GM23338 (cell line): Measurements from ENCODE around the gene UFD1. TPM values are rescaled to one million over a fixed set of nuclear protein-coding genes. Genes with fewer than 3 reads are reported as not detected.

ENCODE experiments used
- ATAC-seq: fragments of 200-7000 bp; cut with Tn5 transposase; 3 replicates; pipeline ENCODE4 v1.9.1; 2020
- DNase-seq: peaks from one replicate; pipeline ENCODE4 v3.0.0-alpha.2; 2015; ENCODE audit warnings: low spot score
- H2AFZ ChIP-seq: fragments of 200-600 bp; sonication (generic); 2 replicates; pipeline ENCODE4 v1.8.0; 2016; ENCODE audit warnings: antibody characterized with exemption, mild to moderate bottlenecking, moderate library complexity
- H3F3A ChIP-seq: fragments of 200-600 bp; sonication (generic); replicated peaks from 2 replicates; pipeline ENCODE4 v1.8.0; 2017; ENCODE audit warnings: antibody characterized with exemption, mixed run types, low read depth
- H3K27ac ChIP-seq: fragments of 200-600 bp; sonication (generic); 2 replicates; pipeline ENCODE4 v1.6.1; 2016; ENCODE audit warnings: low read depth
- H3K27me3 ChIP-seq: fragments of 200-600 bp; sonication (generic); 2 replicates; pipeline ENCODE4 v1.8.0; 2016; ENCODE audit warnings: mild to moderate bottlenecking, mixed run types, moderate library complexity; ENCODE audit not compliant: insufficient read depth
- H3K36me3 ChIP-seq: fragments of 200-600 bp; sonication (generic); 2 replicates; pipeline ENCODE4 v1.8.0; 2016; ENCODE audit warnings: mild to moderate bottlenecking; ENCODE audit not compliant: insufficient read depth
- H3K4me1 ChIP-seq: fragments of 200-600 bp; sonication (generic); 2 replicates; pipeline ENCODE4 v1.8.0; 2016; ENCODE audit warnings: mild to moderate bottlenecking, moderate library complexity; ENCODE audit not compliant: insufficient read depth
- H3K4me2 ChIP-seq: fragments of 200-600 bp; sonication (generic); 2 replicates; pipeline ENCODE4 v1.7.1; 2017; ENCODE audit warnings: mixed run types
- H3K4me3 ChIP-seq: fragments of 200-600 bp; sonication (generic); 2 replicates; pipeline ENCODE4 v1.6.1; 2016; ENCODE audit warnings: mixed run types
- H3K79me2 ChIP-seq: fragments of 200-600 bp; sonication (generic); replicated peaks from 2 replicates; pipeline ENCODE4 v1.8.0; 2017; ENCODE audit warnings: mild to moderate bottlenecking; ENCODE audit not compliant: insufficient read depth
- H3K9me2 ChIP-seq: fragments of 200-600 bp; sonication (generic); 2 replicates; pipeline ENCODE4 v1.8.0; 2017; ENCODE audit not compliant: insufficient read depth
- H4K20me1 ChIP-seq: fragments of 200-600 bp; sonication (generic); replicated peaks from 2 replicates; pipeline ENCODE4 v1.8.0; 2017; ENCODE audit warnings: mild to moderate bottlenecking; ENCODE audit not compliant: insufficient read depth
- H3K27ac Mint-ChIP-seq: 2 replicates; pipeline ENCODE4 v1.8.0; 2020; ENCODE audit warnings: inconsistent platforms, mild to moderate bottlenecking, moderate library complexity, mixed read lengths
- H3K27me3 Mint-ChIP-seq: 3 replicates; pipeline ENCODE4 v1.8.0; 2022; ENCODE audit warnings: low read depth, mild to moderate bottlenecking, moderate library complexity, mixed read lengths, inconsistent platforms; ENCODE audit not compliant: insufficient read depth, poor library complexity
- H3K36me3 Mint-ChIP-seq: 3 replicates; pipeline ENCODE4 v1.8.0; 2021; ENCODE audit warnings: low read depth, mild to moderate bottlenecking, inconsistent platforms, moderate library complexity, mixed read lengths
- H3K4me1 Mint-ChIP-seq: 3 replicates; pipeline ENCODE4 v1.8.0; 2020; ENCODE audit warnings: mild to moderate bottlenecking, inconsistent platforms, mixed read lengths
- H3K4me3 Mint-ChIP-seq: 3 replicates; pipeline ENCODE4 v1.8.0; 2021; ENCODE audit warnings: moderate library complexity, mild to moderate bottlenecking, inconsistent platforms, mixed read lengths
- H3K9me3 Mint-ChIP-seq: 3 replicates; pipeline ENCODE4 v1.8.0; 2020; ENCODE audit warnings: moderate library complexity, mild to moderate bottlenecking, inconsistent platforms, mixed read lengths
- CREB1 ChIP-seq: fragments of 250-450 bp; sonication (Bioruptor Pico); IDR thresholded peaks from 2 replicates; pipeline ENCODE4 v1.5.0; 2020; ENCODE audit warnings: low read depth, mild to moderate bottlenecking, moderate library complexity
- EZH2 ChIP-seq: fragments of 200-600 bp; sonication (generic); IDR thresholded peaks from one replicate; pipeline ENCODE4 v1.8.0; 2017; ENCODE audit warnings: antibody characterized with exemption, mild to moderate bottlenecking, low read depth; ENCODE audit not compliant: unreplicated experiment
- EZH2phosphoT487 ChIP-seq: fragments of 200-600 bp; sonication (generic); IDR thresholded peaks from one replicate; pipeline ENCODE4 v1.8.1; 2018; ENCODE audit warnings: antibody characterized with exemption; ENCODE audit not compliant: unreplicated experiment
- JUNB ChIP-seq: IDR thresholded peaks from one replicate; pipeline ENCODE4 v1.6.1; 2016; ENCODE audit warnings: antibody characterized with exemption; ENCODE audit not compliant: unreplicated experiment
- NANOG ChIP-seq: IDR thresholded peaks from 2 replicates; pipeline ENCODE4 v1.6.1; 2016; ENCODE audit warnings: antibody characterized with exemption, borderline replicate concordance
- POLR2AphosphoS5 ChIP-seq: IDR thresholded peaks from 2 replicates; pipeline ENCODE4 v1.6.1; 2016; ENCODE audit warnings: antibody characterized with exemption, low read depth
- STAT1 ChIP-seq: IDR thresholded peaks from one replicate; pipeline ENCODE4 v1.6.1; 2016; ENCODE audit warnings: antibody characterized with exemption; ENCODE audit not compliant: unreplicated experiment
- ZNF114 ChIP-seq: fragments of 250-450 bp; sonication (Bioruptor Pico); IDR thresholded peaks from 2 replicates; pipeline ENCODE4 v1.5.0; 2020; ENCODE audit warnings: mild to moderate bottlenecking, moderate library complexity
- ZNF331 ChIP-seq: fragments of 250-450 bp; sonication (Bioruptor Pico); IDR thresholded peaks from 2 replicates; pipeline ENCODE4 v1.5.0; 2020; ENCODE audit warnings: low read depth, mild to moderate bottlenecking, moderate library complexity
- polyA plus RNA-seq: library from polyadenylated mRNA; unstranded; fragments of >200 nt; fragmentation: Nextera tagmentation; extraction: Ambion mirVana; gene quantifications from 2 replicates; pipeline ENCODE4 v1.2.1, GENCODE V29; 2016
- total RNA-seq: library from RNA; depleted of rRNA; stranded (reverse); fragments of >200 nt; shearing (Covaris generic); gene quantifications from 2 replicates; pipeline ENCODE4 v1.2.3, GENCODE V29; 2014
- TF ChIP-seq, protein P1 (sequence below): IDR thresholded peaks from 2 replicates; pipeline ENCODE4 v1.6.1; 2016; ENCODE audit warnings: antibody characterized with exemption
- TF ChIP-seq, protein P2 (sequence below): fragments of 250-450 bp; sonication (Bioruptor Pico); IDR thresholded peaks from 2 replicates; pipeline ENCODE4 v1.5.0; 2020; ENCODE audit warnings: mild to moderate bottlenecking, moderate library complexity
- TF ChIP-seq, protein P3 (sequence below): IDR thresholded peaks from one replicate; pipeline ENCODE4 v1.6.1; 2018; ENCODE audit warnings: antibody characterized with exemption; ENCODE audit not compliant: unreplicated experiment
- TF ChIP-seq, protein P4 (sequence below), 2 experiments: fragments of 200-600 bp in 1 of 2; sonication (generic) in 1 of 2; conservative IDR thresholded peaks; 2 replicates each; pipeline versions ENCODE4 v1.5.1 to v1.6.1; 2016 to 2017; ENCODE audit warnings: antibody characterized with exemption in 2 of 2, low read depth in 2 of 2, mild to moderate bottlenecking in 2 of 2, moderate library complexity in 1 of 2

Gene UFD1
- total and polyA plus RNA-seq, 2 experiments from 2014 or later = 53.5 to 93.8 TPM

DNA sequence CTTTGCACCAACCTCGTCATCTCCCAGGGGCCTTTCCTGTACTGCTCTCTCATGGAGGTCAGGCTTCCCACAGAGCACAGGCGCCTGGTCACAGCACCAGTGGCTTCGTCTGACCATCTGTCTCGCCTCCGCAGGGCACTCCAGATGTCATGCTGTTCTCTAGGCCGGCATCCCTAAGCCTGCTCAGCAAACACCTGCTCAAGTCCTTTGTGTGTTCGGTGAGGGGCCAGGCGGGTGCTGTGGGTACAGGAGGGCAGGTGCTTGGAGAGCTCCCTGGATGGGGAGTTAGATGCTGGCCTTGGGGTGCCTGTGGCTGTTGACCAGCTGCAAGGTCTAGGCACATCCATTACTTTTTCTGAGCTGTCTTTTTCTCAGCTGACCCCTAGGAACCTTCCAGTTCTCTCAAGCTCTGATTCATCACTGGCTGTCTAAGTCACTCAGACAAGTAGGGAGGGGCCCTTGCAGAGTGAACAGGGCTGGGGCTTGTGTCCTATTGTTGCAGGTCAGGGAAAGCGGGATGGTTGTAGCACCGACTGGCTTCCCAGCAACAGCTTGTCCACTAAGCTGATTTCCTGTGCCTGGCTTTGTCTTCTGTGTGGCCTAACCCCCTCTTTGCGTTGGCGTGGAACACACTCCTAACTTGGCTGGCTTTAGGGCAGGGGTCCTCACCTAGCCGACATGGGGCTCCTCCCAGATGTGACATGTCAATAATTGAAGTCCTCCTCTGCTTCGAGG is 36.0 kb upstream of the UFD1 start:
- H3K4me1 ChIP-seq = no peaks in the 10 kb centered on the region
- peaks cover 7% of the 10 kb centered on the region for H3K27me3 Mint-ChIP-seq
- H3K9me2 ChIP-seq = no peaks in the 10 kb centered on the region
- no peak overlapping the region for H3K4me2 ChIP-seq
- H3K27ac Mint-ChIP-seq = no peak overlapping the region
- DNase-seq = no peak
- H3K79me2 ChIP-seq = no peaks in the 10 kb centered on the region
- no peaks in the 10 kb centered on the region; the same call in 2 of the 3 replicates for H3K4me1 Mint-ChIP-seq
- no peak for TF ChIP-seq ZNF114 (CRISPR knock-in tag)
- no peak for TF ChIP-seq EZH2
- TF ChIP-seq ZNF331 (CRISPR knock-in tag) = no peak
- TF ChIP-seq EZH2phosphoT487 = no peak
- TF ChIP-seq JUNB = no peak
- no peak for TF ChIP-seq NANOG
- TF ChIP-seq, protein P1, sequence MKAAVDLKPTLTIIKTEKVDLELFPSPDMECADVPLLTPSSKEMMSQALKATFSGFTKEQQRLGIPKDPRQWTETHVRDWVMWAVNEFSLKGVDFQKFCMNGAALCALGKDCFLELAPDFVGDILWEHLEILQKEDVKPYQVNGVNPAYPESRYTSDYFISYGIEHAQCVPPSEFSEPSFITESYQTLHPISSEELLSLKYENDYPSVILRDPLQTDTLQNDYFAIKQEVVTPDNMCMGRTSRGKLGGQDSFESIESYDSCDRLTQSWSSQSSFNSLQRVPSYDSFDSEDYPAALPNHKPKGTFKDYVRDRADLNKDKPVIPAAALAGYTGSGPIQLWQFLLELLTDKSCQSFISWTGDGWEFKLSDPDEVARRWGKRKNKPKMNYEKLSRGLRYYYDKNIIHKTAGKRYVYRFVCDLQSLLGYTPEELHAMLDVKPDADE = no peak
- TF ChIP-seq, protein P2, sequence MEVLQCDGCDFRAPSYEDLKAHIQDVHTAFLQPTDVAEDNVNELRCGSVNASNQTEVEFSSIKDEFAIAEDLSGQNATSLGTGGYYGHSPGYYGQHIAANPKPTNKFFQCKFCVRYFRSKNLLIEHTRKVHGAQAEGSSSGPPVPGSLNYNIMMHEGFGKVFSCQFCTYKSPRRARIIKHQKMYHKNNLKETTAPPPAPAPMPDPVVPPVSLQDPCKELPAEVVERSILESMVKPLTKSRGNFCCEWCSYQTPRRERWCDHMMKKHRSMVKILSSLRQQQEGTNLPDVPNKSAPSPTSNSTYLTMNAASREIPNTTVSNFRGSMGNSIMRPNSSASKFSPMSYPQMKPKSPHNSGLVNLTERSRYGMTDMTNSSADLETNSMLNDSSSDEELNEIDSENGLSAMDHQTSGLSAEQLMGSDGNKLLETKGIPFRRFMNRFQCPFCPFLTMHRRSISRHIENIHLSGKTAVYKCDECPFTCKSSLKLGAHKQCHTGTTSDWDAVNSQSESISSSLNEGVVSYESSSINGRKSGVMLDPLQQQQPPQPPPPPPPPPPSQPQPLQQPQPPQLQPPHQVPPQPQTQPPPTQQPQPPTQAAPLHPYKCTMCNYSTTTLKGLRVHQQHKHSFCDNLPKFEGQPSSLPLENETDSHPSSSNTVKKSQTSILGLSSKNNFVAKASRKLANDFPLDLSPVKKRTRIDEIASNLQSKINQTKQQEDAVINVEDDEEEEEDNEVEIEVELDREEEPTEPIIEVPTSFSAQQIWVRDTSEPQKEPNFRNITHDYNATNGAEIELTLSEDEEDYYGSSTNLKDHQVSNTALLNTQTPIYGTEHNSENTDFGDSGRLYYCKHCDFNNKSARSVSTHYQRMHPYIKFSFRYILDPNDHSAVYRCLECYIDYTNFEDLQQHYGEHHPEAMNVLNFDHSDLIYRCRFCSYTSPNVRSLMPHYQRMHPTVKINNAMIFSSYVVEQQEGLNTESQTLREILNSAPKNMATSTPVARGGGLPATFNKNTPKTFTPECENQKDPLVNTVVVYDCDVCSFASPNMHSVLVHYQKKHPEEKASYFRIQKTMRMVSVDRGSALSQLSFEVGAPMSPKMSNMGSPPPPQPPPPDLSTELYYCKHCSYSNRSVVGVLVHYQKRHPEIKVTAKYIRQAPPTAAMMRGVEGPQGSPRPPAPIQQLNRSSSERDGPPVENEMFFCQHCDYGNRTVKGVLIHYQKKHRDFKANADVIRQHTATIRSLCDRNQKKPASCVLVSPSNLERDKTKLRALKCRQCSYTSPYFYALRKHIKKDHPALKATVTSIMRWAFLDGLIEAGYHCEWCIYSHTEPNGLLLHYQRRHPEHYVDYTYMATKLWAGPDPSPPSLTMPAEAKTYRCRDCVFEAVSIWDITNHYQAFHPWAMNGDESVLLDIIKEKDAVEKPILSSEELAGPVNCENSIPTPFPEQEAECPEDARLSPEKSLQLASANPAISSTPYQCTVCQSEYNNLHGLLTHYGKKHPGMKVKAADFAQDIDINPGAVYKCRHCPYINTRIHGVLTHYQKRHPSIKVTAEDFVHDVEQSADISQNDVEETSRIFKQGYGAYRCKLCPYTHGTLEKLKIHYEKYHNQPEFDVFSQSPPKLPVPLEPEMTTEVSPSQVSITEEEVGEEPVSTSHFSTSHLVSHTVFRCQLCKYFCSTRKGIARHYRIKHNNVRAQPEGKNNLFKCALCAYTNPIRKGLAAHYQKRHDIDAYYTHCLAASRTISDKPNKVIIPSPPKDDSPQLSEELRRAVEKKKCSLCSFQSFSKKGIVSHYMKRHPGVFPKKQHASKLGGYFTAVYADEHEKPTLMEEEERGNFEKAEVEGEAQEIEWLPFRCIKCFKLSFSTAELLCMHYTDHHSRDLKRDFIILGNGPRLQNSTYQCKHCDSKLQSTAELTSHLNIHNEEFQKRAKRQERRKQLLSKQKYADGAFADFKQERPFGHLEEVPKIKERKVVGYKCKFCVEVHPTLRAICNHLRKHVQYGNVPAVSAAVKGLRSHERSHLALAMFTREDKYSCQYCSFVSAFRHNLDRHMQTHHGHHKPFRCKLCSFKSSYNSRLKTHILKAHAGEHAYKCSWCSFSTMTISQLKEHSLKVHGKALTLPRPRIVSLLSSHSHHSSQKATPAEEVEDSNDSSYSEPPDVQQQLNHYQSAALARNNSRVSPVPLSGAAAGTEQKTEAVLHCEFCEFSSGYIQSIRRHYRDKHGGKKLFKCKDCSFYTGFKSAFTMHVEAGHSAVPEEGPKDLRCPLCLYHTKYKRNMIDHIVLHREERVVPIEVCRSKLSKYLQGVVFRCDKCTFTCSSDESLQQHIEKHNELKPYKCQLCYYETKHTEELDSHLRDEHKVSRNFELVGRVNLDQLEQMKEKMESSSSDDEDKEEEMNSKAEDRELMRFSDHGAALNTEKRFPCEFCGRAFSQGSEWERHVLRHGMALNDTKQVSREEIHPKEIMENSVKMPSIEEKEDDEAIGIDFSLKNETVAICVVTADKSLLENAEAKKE (CRISPR knock-in tag) = no peak
- no peak for TF ChIP-seq POLR2AphosphoS5
- no peak for TF ChIP-seq STAT1
- TF ChIP-seq, protein P3, sequence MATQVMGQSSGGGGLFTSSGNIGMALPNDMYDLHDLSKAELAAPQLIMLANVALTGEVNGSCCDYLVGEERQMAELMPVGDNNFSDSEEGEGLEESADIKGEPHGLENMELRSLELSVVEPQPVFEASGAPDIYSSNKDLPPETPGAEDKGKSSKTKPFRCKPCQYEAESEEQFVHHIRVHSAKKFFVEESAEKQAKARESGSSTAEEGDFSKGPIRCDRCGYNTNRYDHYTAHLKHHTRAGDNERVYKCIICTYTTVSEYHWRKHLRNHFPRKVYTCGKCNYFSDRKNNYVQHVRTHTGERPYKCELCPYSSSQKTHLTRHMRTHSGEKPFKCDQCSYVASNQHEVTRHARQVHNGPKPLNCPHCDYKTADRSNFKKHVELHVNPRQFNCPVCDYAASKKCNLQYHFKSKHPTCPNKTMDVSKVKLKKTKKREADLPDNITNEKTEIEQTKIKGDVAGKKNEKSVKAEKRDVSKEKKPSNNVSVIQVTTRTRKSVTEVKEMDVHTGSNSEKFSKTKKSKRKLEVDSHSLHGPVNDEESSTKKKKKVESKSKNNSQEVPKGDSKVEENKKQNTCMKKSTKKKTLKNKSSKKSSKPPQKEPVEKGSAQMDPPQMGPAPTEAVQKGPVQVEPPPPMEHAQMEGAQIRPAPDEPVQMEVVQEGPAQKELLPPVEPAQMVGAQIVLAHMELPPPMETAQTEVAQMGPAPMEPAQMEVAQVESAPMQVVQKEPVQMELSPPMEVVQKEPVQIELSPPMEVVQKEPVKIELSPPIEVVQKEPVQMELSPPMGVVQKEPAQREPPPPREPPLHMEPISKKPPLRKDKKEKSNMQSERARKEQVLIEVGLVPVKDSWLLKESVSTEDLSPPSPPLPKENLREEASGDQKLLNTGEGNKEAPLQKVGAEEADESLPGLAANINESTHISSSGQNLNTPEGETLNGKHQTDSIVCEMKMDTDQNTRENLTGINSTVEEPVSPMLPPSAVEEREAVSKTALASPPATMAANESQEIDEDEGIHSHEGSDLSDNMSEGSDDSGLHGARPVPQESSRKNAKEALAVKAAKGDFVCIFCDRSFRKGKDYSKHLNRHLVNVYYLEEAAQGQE = no peak
- TF ChIP-seq CREB1 (CRISPR knock-in tag) = no peak
- TF ChIP-seq, protein P4, sequence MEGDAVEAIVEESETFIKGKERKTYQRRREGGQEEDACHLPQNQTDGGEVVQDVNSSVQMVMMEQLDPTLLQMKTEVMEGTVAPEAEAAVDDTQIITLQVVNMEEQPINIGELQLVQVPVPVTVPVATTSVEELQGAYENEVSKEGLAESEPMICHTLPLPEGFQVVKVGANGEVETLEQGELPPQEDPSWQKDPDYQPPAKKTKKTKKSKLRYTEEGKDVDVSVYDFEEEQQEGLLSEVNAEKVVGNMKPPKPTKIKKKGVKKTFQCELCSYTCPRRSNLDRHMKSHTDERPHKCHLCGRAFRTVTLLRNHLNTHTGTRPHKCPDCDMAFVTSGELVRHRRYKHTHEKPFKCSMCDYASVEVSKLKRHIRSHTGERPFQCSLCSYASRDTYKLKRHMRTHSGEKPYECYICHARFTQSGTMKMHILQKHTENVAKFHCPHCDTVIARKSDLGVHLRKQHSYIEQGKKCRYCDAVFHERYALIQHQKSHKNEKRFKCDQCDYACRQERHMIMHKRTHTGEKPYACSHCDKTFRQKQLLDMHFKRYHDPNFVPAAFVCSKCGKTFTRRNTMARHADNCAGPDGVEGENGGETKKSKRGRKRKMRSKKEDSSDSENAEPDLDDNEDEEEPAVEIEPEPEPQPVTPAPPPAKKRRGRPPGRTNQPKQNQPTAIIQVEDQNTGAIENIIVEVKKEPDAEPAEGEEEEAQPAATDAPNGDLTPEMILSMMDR (conservative IDR thresholded peaks at IDR 0.05; ENCODE audit: low read depth in 2 of 2) = no peak
- no peaks in the 10 kb centered on the region for H3K9me3 Mint-ChIP-seq
- no peaks in the 10 kb centered on the region for H4K20me1 ChIP-seq
- no peaks in the 10 kb centered on the region for H3F3A ChIP-seq
- no peak overlapping the region for H3K4me3 Mint-ChIP-seq
- no peaks in the 10 kb centered on the region for H3K27me3 ChIP-seq
- no peaks in the 10 kb centered on the region for H3K36me3 ChIP-seq
- no peak overlapping the region for H3K27ac ChIP-seq
- H3K4me3 ChIP-seq = no peak overlapping the region
- H2AFZ ChIP-seq = no peak overlapping the region
- ATAC-seq = no peak
- peaks cover 44% of the 10 kb centered on the region for H3K36me3 Mint-ChIP-seq
